Activated gamma-delta T cell treated with Interleukin-2 at 50 U/mL for 16 hours (primary cell): ENCODE results near the gene XBP1.
"Not testable (repeated sequence)": the region's sequence is repeated elsewhere in the genome, so short reads cannot be mapped to it uniquely, and the experiment has no call there.

Experiments used
- DNase-seq: peaks from one replicate; pipeline ENCODE4 v3.0.0-alpha.2; 2020

The XBP1 gene

DNA sequence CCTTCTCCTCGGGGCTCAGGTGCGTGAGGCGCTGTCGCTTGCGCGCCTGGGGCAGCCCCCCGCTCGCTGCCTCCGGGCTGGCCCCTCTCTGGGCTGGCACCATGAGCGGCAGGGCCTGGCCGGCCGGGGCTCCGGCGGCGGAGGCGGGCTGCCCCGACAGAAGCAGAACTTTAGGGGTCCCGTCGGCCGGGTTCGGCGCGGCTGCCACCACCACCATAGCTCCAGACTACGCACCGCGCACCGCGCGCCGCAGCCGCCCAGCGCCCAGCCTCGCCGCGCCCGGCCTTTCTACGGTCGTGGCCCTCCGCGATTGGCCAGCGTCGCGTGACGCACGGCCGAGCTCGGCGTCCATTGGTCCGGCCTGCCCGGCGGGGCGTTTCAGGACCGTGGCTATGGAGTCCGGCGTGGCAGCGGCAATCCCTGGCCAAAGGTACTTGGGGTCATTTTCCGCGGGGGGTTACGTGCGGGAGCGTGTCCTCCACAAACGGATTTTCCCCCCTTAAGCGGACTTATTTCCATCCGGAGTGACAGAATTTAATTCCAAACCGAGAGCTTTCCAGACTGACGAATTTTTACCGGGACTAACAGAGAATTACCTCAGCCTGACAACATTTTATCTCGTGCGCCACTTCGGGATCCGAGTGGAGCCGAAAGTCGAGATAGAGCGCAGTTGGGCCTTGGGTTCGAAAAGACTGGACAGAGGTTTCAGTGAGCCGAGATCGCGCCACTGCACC, at the start of gene XBP1:
XBP1 (minus strand) TSS at position 262 of the 734 bp plus-strand sequence.
- peak; percentile 83 for DNase-seq

GRCh38 chr22:28846994-28847393, 46.6 kb upstream of the XBP1 start:
- no peak for DNase-seq

DNA sequence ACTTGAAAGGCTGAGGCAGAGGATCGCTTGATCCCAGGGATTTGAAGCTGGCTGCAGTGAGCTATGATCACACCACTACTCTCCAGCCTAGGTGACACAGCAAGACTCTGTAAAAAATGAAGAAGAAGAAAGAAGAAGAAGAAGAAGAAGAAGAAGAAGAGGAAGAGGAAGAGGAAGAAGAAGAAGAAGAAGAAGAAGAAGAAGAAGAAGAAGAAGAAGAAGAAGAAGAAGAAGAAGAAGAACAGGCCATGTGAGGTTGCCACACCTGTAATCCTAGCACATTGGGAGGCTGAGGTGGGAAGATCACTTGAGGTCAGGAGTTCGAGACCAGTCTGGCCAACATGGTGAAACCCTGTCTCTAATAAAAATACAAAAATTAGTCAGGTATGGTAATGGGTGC, 43.9 kb upstream of the XBP1 start:
- DNase-seq, result not testable (repeated sequence)

DNA sequence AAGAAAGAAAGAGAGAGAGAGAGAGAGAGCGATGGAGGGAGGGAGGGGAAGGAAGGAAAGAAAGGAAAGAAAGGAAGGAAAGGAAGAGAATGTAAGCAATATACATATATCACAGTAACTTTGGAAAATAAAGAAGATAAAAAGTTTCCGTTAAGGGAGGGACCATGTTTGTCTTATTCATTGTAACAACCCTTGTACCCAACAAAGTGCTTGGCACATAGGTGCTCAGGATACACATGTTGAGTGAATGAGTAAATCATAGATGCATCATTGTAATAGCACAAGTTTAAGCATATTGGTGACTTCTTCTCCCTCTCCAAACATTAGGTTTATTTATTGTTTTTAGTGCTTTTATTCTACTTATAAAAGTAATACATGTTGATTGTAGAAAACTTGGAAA, 43.3 kb upstream of the XBP1 start:
- DNase-seq, result no peak

GRCh38 chr22:28841111-28841510, 40.7 kb upstream of the XBP1 start:
- DNase-seq, result no peak

DNA sequence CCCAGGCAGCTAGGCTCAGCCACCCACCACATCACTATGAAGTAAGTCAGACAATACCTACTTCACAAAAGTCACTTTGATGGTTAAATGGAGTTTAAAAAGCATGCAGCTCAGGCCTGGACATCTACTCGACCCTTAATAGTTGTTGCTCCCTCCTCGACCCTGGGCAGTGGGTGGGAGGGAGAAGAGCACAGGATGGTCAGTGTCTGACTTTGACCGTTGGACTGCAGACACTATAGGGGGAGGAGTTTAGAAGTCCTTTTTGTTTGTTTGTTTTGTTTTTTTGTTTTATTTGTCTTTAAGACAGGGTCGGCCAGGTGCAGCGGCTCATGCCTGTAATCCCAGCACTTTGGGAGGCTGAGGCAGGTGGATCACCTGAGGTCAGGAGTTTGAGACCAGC, 38.6 kb upstream of the XBP1 start:
- DNase-seq, result no peak

DNA sequence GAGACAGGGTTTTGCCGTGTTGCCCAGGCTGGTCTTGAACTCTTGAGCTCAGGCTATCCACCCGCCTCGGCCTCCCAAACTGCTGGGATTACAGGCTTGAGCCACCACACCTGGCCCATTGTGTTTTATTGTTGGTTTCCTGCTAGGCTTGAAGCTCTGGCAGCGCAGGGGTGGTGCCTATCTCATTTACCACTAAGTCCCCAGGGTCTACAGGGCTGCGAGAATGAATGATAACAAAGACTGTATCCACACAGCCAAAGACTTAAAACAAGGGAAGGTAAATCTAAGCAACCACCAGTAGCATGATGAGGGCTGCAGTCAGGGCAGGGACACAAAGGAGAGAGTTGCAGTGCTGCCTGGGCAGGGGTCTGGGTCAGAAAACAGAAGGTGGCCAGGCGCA, 37.3 kb upstream of the XBP1 start:
- no peak for DNase-seq

DNA sequence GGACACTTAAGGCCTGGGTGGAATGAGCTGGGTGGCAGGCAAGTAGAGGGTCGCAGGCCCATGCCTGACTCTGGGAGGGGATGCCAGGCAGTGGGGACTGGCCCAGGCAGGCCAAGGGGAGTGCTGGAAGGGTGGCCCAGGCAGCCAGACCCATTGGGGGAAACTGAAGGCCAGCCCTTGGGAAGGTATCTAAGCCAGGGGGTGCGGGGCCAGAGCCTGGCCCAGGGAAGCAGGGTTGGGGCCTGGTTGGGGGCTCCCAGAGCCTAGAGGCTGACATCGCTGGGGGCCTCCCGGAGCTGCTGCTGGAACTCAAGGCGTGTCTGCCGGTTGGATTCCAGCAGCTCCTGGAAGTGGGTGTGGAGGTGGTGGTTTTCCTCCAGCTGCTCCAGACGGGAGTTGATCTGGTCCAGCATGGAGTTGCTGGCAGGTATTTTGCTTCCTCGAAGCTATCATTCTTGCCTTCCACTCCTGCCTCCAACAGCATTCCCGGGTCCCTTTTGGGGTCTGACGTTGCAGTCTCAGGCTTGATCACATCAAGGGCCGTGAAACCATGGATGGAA, 35.3 kb upstream of the XBP1 start:
- no peak for DNase-seq

GRCh38 chr22:28833276-28833923, 33.0 kb upstream of the XBP1 start:
- DNase-seq, result no peak

DNA sequence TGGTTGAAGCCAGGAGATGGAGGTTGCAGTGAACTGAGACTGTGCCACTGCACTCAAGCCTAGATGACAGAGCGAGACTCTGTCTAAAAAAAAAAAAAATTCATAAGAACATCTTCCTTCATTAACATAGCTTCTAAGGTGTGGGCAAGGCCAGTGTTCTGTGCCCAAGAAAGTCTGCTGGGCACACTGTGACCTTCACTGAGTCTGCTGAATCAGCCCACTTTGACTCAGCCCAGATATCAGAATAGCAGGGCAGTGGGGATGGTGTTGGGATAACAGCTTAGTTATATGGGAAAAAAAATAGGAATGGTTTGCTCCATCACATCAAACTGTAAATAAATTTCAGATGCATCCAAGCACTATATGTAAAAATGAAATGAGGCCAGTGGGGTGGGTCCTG, 32.4 kb upstream of the XBP1 start:
- no peak for DNase-seq

- DNase-seq, result no peak
Observed at GRCh38 chr22:28831140-28832072, 31.0 kb upstream of the XBP1 start.

DNA sequence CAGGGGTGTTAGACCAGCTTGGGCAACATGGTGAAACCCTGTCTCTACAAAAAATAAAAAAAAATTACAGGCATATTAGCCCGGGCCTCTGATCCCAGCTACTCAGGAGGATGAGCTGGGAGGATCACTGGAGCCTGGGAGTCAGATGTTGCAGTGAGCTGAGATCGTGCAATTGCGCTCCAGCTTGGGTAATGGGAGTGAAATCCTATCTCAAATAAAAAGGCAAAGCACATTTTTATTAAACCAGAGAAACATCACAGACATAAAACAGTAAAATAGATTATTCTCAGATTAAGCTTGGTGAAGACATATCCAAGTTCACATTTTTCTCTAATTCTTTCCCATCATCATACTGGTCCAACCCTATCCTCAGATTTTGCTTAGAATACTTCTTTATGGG, 30.1 kb upstream of the XBP1 start:
- no peak for DNase-seq

- peak; percentile 72 for DNase-seq
Observed at GRCh38 chr22:28829358-28830181, 29.2 kb upstream of the XBP1 start.

DNA sequence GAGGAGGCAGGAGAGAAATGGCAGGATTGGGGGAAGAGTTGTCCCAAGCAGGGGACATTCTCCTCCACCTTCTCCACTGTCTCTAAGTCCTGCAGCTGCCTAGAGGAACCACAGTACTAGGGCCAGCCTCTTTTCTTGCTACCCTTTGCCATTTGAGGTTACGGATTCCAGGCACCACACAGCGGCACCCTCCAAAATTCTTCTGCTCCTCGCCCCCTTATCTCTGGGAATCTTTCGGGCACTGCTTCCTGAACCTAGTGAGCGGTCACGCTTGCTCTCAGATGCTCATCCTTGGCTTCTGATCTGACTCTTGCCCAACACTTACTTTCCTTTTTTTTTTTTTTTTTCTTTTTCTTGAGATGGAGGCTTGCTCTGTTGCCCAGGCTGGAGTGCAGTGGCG, 26.6 kb upstream of the XBP1 start:
- no peak for DNase-seq

- DNase-seq, result not testable (repeated sequence)
Observed at GRCh38 chr22:28826430-28826829, 26.1 kb upstream of the XBP1 start.

DNA sequence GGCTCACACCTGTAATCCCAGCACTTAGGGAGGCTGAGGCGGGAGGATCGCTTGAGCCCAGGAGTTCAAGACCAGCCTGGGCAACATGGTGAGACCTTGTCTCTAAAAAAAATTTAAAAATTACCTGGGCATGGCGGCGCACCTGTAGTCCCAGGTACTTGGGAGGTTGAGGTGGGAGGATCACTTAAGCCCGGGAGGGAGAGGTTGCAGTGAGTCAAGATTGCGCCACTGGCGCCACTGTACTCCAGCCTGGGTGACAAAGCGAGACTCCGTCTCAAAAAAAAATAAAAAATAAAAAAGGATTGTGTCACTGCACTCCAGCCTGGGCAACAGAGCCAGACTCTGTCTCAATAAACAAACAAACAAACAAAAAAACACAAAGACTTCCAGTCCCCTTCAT, 24.1 kb upstream of the XBP1 start:
- DNase-seq, result not testable (repeated sequence)

- DNase-seq, result no peak
Observed at GRCh38 chr22:28822930-28823551, 22.7 kb upstream of the XBP1 start.

GRCh38 chr22:28821452-28821851, 21.1 kb upstream of the XBP1 start:
- DNase-seq, result no peak

DNA sequence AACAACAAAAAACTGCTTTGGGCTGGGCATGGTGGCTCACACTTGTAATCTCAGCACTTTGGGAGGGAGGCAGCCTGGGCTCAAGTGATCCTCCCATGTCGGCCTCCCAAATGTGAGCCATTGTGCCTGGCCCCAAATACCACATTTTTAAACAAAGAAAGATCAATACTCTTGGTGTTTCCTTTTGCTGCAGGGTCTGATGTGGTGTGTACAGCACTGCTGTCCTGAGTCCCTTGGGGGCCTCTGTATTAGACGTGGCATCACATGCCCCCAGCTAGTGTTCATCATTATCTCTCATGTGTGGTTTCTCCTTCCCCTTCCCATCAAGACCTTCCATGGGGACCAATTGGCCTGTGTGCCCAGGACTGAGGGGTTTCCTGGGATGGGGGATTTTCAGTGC, 20.5 kb upstream of the XBP1 start:
- DNase-seq, result no peak

- no peak for DNase-seq
Observed at GRCh38 chr22:28819253-28820096, 19.1 kb upstream of the XBP1 start.
